ENCODE data around the gene LRSAM1.

- TF ChIP-seq, protein P1, sequence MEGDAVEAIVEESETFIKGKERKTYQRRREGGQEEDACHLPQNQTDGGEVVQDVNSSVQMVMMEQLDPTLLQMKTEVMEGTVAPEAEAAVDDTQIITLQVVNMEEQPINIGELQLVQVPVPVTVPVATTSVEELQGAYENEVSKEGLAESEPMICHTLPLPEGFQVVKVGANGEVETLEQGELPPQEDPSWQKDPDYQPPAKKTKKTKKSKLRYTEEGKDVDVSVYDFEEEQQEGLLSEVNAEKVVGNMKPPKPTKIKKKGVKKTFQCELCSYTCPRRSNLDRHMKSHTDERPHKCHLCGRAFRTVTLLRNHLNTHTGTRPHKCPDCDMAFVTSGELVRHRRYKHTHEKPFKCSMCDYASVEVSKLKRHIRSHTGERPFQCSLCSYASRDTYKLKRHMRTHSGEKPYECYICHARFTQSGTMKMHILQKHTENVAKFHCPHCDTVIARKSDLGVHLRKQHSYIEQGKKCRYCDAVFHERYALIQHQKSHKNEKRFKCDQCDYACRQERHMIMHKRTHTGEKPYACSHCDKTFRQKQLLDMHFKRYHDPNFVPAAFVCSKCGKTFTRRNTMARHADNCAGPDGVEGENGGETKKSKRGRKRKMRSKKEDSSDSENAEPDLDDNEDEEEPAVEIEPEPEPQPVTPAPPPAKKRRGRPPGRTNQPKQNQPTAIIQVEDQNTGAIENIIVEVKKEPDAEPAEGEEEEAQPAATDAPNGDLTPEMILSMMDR (conservative IDR thresholded peaks at IDR 0.05; ENCODE audit: low read length) = no peak
- no peak for TF ChIP-seq EZH2phosphoT487 (IDR thresholded peaks at IDR 0.05; ENCODE audit: borderline replicate concordance, low read depth, low read length)
Observed at GRCh38 chr9:127524373-127524772, 73.1 kb downstream of the LRSAM1 start.
